Measurements from ENCODE around the gene GBE1.

Gene GBE1

DNA sequence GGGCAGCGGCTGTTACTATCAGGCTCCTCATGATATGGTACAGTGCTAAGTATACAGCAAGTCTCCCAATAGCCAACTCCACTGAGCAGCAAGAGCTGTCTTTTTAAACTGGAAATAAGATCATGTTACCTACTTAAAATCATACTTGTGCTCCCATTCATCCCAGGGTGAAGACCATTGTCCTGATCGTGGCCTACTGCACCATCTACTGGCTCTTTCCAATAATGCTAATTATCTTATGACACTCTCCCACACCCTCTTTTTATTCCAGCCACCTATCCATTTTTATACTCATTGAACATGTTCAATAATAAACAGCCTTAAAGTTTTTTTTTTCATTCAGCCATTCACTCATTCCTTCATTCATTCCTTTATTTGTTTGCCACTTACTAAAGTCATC is 117.7 kb downstream of the GBE1 start:
- TF ChIP-seq YY1 (IDR thresholded peaks at IDR 0.05; ENCODE audit: low read depth) (no peak), FOXM1 (IDR thresholded peaks at IDR 0.05; ENCODE audit: borderline replicate concordance, low read depth) (no peak), RAD21 (IDR thresholded peaks at IDR 0.05; ENCODE audit: low read depth) (peak; percentile 61), TEAD4 (IDR thresholded peaks at IDR 0.05) (no peak), CREB1 (IDR thresholded peaks at IDR 0.05; ENCODE audit: low read depth) (no peak), NFIC (IDR thresholded peaks at IDR 0.05) (no peak), CEBPB (IDR thresholded peaks at IDR 0.05) (no peak)

GRCh38 chr3:81638480-81638879 is 123.0 kb downstream of the GBE1 start:
- TF ChIP-seq ZBTB7A (IDR thresholded peaks at IDR 0.05; ENCODE audit: low read depth) = no peak
- no peak for TF ChIP-seq TEAD4 (IDR thresholded peaks at IDR 0.05)
- TF ChIP-seq, protein P1, sequence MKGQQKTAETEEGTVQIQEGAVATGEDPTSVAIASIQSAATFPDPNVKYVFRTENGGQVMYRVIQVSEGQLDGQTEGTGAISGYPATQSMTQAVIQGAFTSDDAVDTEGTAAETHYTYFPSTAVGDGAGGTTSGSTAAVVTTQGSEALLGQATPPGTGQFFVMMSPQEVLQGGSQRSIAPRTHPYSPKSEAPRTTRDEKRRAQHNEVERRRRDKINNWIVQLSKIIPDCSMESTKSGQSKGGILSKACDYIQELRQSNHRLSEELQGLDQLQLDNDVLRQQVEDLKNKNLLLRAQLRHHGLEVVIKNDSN (IDR thresholded peaks at IDR 0.05) = no peak
- no peak for TF ChIP-seq TCF12 (IDR thresholded peaks at IDR 0.05; ENCODE audit: low read depth)
- no peak for TF ChIP-seq FOXM1 (IDR thresholded peaks at IDR 0.05; ENCODE audit: borderline replicate concordance, low read depth)
- no peak for TF ChIP-seq EGR1 (IDR thresholded peaks at IDR 0.05)
- no peak for TF ChIP-seq TAF1 (IDR thresholded peaks at IDR 0.05; ENCODE audit: low read depth)
- TF ChIP-seq NFIC (IDR thresholded peaks at IDR 0.05) = no peak
- no peak for TF ChIP-seq MAX (IDR thresholded peaks at IDR 0.05)
- TF ChIP-seq CREB1 (IDR thresholded peaks at IDR 0.05; ENCODE audit: low read depth) = no peak
- no peak for TF ChIP-seq CEBPB (IDR thresholded peaks at IDR 0.05)
- no peak for TF ChIP-seq REST (IDR thresholded peaks at IDR 0.05; ENCODE audit: low read depth)

GRCh38 chr3:81632659-81633058 is 128.8 kb downstream of the GBE1 start:
- TF ChIP-seq, protein P1 (IDR thresholded peaks at IDR 0.05) = no peak
- TF ChIP-seq TAF1 (IDR thresholded peaks at IDR 0.05; ENCODE audit: low read depth) (no peak), NFIC (IDR thresholded peaks at IDR 0.05) (no peak), EP300 (IDR thresholded peaks at IDR 0.05; ENCODE audit: borderline replicate concordance) (no peak), EGR1 (IDR thresholded peaks at IDR 0.05) (no peak), REST (IDR thresholded peaks at IDR 0.05; ENCODE audit: low read depth) (no peak), MAX (IDR thresholded peaks at IDR 0.05) (no peak), RAD21 (IDR thresholded peaks at IDR 0.05; ENCODE audit: low read depth) (no peak), YY1 (IDR thresholded peaks at IDR 0.05; ENCODE audit: low read depth) (no peak), CEBPB (IDR thresholded peaks at IDR 0.05) (no peak), TEAD4 (IDR thresholded peaks at IDR 0.05) (no peak), CREB1 (IDR thresholded peaks at IDR 0.05; ENCODE audit: low read depth) (no peak), TCF12 (IDR thresholded peaks at IDR 0.05; ENCODE audit: low read depth) (no peak), ZBTB7A (IDR thresholded peaks at IDR 0.05; ENCODE audit: low read depth) (no peak), FOXM1 (IDR thresholded peaks at IDR 0.05; ENCODE audit: borderline replicate concordance, low read depth) (no peak)

- TF ChIP-seq FOXM1 (IDR thresholded peaks at IDR 0.05; ENCODE audit: borderline replicate concordance, low read depth) (no peak), TEAD4 (IDR thresholded peaks at IDR 0.05) (no peak), ZBTB7A (IDR thresholded peaks at IDR 0.05; ENCODE audit: low read depth) (no peak), TAF1 (IDR thresholded peaks at IDR 0.05; ENCODE audit: low read depth) (no peak), CREB1 (IDR thresholded peaks at IDR 0.05; ENCODE audit: low read depth) (no peak), CEBPB (IDR thresholded peaks at IDR 0.05) (no peak)
- TF ChIP-seq, protein P1 (IDR thresholded peaks at IDR 0.05) = no peak
Observed at GRCh38 chr3:81624756-81625155, 136.7 kb downstream of the GBE1 start.

GRCh38 chr3:81622395-81622794 is 139.1 kb downstream of the GBE1 start:
- TF ChIP-seq TCF12 (IDR thresholded peaks at IDR 0.05; ENCODE audit: low read depth) (no peak), ZBTB7A (IDR thresholded peaks at IDR 0.05; ENCODE audit: low read depth) (no peak), REST (IDR thresholded peaks at IDR 0.05; ENCODE audit: low read depth) (no peak), TEAD4 (IDR thresholded peaks at IDR 0.05) (no peak), MAX (IDR thresholded peaks at IDR 0.05) (no peak), TAF1 (IDR thresholded peaks at IDR 0.05; ENCODE audit: low read depth) (no peak), EGR1 (IDR thresholded peaks at IDR 0.05) (no peak), FOXM1 (IDR thresholded peaks at IDR 0.05; ENCODE audit: borderline replicate concordance, low read depth) (no peak), EP300 (IDR thresholded peaks at IDR 0.05; ENCODE audit: borderline replicate concordance) (no peak)
- TF ChIP-seq, protein P1 (IDR thresholded peaks at IDR 0.05) = no peak

Data from Ishikawa (cell line).